ENCODE measurements around the gene RABEP1.
A peak's percentile ranks its signal among the peaks of the same experiment; 100 is the strongest.

Gene RABEP1

GRCh38 chr17:5282642-5283217, 646 bp downstream of the RABEP1 start:
- TF ChIP-seq CTCF (IDR thresholded peaks at IDR 0.05) = no peak
- no peak for TF ChIP-seq ZFX (IDR thresholded peaks at IDR 0.05; ENCODE audit: borderline replicate concordance)
- peak overlapping the region; percentile 76 for H3K27ac ChIP-seq

GRCh38 chr17:5283571-5284315, 1.7 kb downstream of the RABEP1 start:
- TF ChIP-seq CTCF (IDR thresholded peaks at IDR 0.05) (no peak), ZFX (IDR thresholded peaks at IDR 0.05; ENCODE audit: borderline replicate concordance) (no peak)
- H3K27ac ChIP-seq = no peak overlapping the region

- H3K27ac ChIP-seq = no peak overlapping the region
- TF ChIP-seq CTCF (IDR thresholded peaks at IDR 0.05) (no peak), ZFX (IDR thresholded peaks at IDR 0.05; ENCODE audit: borderline replicate concordance) (no peak)
Measured at GRCh38 chr17:5284681-5285080, 2.6 kb downstream of the RABEP1 start.

- H3K27ac ChIP-seq = peak overlapping the region; percentile 33
- TF ChIP-seq CTCF (IDR thresholded peaks at IDR 0.05) (no peak), ZFX (IDR thresholded peaks at IDR 0.05; ENCODE audit: borderline replicate concordance) (no peak)
Measured at GRCh38 chr17:5286846-5287245, 4.8 kb downstream of the RABEP1 start.

- TF ChIP-seq ZFX (IDR thresholded peaks at IDR 0.05; ENCODE audit: borderline replicate concordance) (no peak), CTCF (IDR thresholded peaks at IDR 0.05) (no peak)
- H3K27ac ChIP-seq = no peak overlapping the region
Measured at GRCh38 chr17:5291683-5292350, 9.7 kb downstream of the RABEP1 start.

- no peak overlapping the region for H3K27ac ChIP-seq
- TF ChIP-seq ZFX (IDR thresholded peaks at IDR 0.05; ENCODE audit: borderline replicate concordance) (no peak), CTCF (IDR thresholded peaks at IDR 0.05) (peak; percentile 13; the same call in 1 of the 2 replicates)
Measured at GRCh38 chr17:5297245-5297644, 15.2 kb downstream of the RABEP1 start.

GRCh38 chr17:5299383-5299782, 17.3 kb downstream of the RABEP1 start:
- TF ChIP-seq CTCF (IDR thresholded peaks at IDR 0.05) (no peak), ZFX (IDR thresholded peaks at IDR 0.05; ENCODE audit: borderline replicate concordance) (no peak)
- H3K27ac ChIP-seq = no peak overlapping the region
